HG03378 (cell line): ENCODE data around the gene PSEN1.

Experiments
- ATAC-seq: cut with Tn5 transposase; IDR thresholded peaks from one replicate; pipeline ENCODE4 v1.9.1; 2021; ENCODE audit warnings: mild to moderate bottlenecking, moderate library complexity; ENCODE audit not compliant: unreplicated experiment

The PSEN1 gene

DNA sequence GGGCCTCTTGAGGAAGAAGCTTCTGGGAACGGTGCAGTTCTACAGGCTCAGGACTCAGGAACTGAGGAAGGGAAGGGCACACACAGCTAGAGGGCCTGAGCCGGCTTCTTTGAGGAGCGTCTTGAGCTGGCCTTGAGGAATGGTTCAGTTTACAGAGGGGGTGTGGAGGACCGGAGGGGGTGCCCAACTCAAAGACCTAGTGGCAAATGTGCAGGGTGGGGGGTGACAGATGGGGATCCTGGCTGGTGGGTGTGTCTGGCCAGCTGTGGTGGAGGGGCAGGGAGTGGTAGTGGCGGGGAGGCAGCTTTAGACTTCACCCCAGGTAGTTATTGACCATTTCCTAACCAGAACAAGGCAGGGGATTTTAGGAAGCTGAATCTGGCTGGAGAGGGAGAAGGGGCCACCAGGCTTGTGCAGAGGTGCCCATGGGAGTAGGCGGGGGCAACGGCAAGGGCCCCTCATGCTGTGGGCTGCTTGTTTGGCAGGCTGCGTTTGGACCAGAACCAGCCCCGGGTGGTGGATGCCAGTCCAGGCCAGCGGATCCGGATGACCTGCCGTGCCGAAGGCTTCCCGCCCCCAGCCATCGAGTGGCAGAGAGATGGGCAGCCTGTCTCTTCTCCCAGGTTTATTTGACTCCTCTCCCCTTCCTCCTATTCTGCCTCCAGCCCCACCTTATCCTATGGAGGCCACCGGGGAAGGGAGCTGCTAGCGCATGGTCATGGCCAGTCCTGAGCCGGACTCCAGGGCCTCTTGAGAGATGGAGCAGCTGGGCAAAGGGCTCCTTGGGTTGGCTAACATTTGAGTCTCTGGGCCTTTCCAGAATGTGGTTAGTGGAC is 128.8 kb downstream of the PSEN1 start:
- ATAC-seq, result no peak

DNA sequence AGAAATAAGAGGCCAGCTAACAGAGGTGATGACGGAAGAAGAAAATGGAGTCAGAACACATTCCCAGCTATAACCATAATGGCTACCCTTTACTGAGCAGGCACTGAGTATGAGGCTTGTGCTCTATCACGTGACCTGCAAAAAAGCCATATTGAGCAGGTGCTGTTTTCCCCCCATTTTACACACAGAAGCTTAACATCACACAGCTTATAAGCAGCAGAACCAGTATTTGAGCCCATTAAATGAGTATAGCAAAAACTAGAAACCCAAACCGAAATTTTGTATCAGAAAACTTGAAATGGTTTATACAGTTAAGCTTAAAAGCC is 129.4 kb downstream of the PSEN1 start:
- no peak for ATAC-seq

DNA sequence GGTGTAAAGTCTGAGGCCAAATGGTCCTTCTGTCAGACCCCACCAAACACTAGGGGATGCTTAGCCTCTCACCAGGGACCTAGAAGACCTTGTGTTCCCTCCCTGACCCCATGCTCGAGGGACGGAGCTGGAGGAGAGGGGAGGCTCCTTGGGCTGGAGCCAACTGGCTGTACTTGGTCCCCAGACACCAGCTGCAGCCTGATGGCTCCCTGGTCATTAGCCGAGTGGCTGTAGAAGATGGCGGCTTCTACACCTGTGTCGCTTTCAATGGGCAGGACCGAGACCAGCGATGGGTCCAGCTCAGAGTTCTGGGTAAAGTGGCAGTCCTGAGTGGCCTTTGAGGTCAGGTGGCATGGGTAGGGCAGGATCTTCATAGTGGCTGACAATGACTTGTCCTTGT is 130.0 kb downstream of the PSEN1 start:
- no peak for ATAC-seq

DNA sequence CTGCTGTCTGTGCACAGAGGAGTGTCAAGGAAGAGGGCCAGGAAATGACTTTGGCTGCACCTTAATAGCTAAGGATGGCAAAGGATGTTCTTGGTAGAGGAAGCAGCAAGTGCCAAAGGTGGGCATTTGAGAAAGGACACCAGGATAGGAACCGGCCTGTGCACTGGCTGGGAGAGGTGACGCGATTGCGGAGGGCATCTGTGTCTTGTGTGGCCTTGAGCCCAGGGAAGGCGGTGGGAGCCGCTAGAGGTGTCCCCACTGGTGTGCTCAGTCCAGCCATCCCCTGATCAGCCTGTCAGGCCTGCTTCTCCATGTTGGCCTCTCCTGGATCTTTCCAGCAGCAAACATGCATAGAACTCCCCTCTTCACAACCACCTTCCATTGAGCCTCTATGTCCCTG is 131.2 kb downstream of the PSEN1 start:
- no peak for ATAC-seq

DNA sequence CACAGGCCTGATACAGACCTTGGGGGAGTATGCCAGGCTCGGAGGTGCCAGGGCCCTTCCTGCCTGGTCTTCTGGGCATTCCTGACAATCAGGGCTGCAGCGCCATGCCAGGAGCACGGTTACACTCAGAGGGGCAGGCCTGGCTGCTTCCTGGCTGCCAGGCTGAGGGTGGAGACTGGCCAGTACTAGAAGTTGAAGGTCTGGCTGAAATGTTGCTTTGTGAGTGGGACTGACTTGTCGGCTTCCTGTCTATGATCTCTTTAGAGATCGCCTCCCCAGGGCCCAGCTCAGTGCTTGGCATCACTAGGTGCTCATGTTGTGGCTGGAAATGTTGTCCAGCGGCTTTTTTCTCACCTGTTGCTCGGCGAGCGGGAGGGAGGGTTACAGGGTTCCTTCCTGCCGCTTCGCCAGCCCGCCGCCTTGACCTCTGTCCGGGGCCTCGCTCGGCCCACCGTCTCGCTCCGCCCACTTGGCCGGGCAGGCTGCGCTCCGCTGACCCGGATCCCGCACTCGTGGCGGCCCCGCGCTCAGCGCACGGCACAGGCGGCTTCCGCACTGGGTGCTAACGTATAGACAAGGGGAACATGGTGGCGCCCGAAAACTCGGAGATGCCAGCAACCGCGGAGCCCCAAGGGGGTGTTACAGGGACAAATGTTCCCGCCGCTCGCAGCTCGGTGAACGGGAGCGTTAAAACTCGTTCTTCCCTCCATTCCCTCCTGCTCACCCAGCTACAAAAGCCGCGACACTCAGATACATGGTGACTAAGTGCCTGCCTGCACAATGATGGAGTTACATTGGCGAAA is 133.6 kb downstream of the PSEN1 start:
- no peak for ATAC-seq

DNA sequence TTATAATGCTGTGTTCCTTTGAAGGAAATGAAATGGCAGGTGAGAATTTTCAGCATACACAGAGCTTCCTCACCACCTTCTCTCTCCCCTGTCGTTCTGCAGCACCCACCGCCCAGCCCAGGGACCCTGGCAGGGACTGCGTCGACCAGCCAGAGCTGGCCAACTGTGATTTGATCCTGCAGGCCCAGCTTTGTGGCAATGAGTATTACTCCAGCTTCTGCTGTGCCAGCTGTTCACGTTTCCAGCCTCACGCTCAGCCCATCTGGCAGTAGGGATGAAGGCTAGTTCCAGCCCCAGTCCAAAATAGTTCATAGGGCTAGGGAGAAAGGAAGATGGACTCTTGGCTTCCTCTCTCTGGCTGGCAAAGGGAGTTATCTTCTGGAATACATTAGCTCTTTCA is 136.1 kb downstream of the PSEN1 start:
- no peak for ATAC-seq
